Measurements from ENCODE around the gene ASCC3.

ASCC3 gene

GRCh38 chr6:100724222-100724621 lies 156.9 kb downstream of the ASCC3 start:
- DNase-seq (ENCODE audit: low read depth) = no peak

- no peak for DNase-seq (ENCODE audit: low read depth)
These were observed 159.9 kb downstream of the ASCC3 start for GRCh38 chr6:100721256-100721655.

DNA sequence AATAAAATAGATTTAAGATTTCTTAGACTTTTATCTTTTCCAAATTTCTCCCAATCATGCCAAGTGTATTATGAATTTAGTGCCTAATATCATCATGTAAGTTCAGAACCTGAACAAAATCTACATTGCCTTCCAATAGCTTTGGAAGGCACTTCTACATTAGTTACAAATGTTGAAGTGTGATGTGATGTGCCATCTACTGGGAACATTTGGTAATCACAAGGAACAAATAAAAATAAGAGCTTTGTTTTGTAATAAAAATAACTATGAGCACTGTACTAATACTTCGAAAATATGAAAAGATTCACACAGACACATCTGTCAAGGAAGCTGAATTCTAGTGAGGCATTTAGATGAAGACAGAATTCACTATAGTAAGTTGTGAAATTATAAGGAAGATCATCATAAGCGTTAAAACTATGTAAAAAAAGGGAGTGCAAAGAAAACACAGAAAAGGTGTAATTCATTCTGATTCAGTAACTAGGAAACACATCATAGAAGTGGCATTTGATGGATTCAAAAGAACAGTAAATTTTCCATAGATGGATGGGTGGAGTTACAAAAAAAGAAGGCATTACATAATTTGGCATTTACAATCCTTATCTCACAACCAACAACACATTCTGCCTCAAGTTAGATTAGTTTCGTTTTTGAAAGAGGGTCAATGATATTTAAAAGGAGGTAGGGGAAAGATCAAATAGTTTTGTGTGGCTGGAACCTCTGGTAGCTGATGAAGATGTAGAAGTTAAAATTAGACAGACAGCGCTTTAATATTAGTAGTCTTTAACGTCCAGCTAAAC lies 161.0 kb downstream of the ASCC3 start:
- no peak for DNase-seq (ENCODE audit: low read depth)

DNA sequence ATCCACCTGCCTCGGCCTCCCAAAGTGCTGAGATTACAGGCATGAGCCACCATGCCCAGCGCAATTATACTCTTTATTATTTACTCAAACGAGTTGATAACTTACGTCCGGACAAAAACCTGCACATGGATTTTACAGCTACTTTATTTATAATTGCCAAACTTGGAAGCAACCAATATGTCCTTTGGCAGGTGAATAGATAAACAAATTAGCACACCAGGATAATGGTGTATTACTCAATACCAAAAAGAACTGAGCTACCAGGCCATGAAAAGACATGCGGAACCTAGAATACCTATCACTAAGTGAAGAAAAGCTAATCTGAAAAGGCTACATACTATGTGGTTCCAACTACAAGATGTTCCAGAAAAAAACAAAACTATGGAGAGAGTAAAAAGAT lies 168.1 kb downstream of the ASCC3 start:
- DNase-seq (ENCODE audit: low read depth) = no peak

DNA sequence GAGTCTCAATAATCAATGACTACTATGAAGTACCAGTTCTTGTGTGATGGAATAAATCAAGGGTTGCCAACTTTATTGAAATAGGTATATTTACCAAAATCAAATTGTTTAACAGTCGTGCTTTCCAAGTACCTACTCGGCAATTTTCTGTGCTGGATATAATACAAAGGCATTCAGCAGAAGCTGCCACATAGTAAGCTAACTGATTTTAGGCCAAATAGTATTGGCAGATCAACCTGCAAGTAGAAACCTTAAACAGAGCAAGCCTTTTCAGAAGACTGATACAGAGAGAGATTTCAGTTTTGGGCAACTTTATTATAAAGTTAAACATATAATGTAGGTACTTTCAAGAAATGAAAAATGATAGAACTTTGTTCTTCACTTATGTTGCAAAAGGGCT lies 174.6 kb downstream of the ASCC3 start:
- no peak for DNase-seq (ENCODE audit: low read depth)

GRCh38 chr6:100704961-100705360 lies 176.2 kb downstream of the ASCC3 start:
- DNase-seq (ENCODE audit: low read depth) = no peak

DNA sequence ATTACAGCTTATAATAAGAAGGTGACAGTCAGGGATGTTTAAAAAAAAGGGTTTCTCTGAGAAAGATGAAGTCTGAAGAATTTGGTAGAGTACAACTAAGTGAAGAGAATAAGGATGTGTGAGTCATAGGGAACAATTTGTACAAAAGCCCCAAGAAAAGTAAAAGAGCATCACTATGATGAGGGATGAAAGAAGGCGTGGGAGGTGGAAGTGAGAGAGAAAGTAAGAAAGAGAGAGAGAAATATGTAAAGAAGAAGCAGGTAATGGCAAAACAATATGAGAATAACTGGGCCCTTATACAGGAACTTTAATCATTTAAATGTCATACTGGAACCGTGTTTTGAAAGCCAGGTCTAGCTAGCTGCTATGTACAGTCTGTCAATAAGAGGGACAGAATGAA lies 179.4 kb downstream of the ASCC3 start:
- DNase-seq (ENCODE audit: low read depth) = no peak

GRCh38 chr6:100700009-100700408 lies 181.1 kb downstream of the ASCC3 start:
- DNase-seq (ENCODE audit: low read depth) = no peak

DNA sequence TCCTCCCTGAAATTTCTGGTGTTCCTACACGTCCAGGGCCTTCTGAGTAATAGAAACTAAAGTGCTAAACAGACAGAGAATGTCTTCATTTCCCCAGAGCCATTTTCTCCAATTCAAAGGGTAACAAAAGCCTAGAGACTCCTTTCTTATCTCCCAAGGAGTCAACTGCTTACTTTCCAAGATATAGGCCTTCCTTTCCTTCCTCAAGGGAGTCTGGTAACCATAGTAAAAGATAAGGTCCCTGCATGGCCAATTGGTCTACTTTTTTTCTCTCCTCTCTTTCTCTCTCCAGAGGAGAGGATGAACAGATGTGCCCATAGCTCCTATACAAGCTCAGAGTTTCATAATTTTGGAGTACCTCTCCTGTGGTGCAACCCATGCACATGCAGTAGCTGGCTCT lies 185.7 kb downstream of the ASCC3 start:
- no peak for DNase-seq (ENCODE audit: low read depth)

- DNase-seq (ENCODE audit: low read depth) = no peak
These were observed 187.7 kb downstream of the ASCC3 start for GRCh38 chr6:100693249-100693927.

DNA sequence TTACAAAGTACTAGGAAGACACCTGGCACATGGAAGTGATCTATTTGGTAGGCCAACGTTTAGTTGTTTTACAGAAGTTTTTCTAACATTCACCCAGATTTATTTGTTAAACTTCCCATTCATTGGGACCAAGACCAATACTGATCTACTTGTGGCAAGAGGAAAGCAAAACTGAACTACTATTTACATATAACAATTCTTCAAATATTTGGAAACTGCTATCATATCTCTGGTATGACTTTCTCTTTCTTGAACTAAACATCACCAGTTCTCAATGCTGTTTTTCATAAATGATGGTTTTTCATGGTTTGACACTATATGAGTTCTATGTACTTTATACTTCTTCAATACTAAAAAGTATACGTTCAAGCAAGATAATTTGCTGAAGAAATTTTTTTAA lies 189.2 kb downstream of the ASCC3 start:
- DNase-seq (ENCODE audit: low read depth) = no peak

DNA sequence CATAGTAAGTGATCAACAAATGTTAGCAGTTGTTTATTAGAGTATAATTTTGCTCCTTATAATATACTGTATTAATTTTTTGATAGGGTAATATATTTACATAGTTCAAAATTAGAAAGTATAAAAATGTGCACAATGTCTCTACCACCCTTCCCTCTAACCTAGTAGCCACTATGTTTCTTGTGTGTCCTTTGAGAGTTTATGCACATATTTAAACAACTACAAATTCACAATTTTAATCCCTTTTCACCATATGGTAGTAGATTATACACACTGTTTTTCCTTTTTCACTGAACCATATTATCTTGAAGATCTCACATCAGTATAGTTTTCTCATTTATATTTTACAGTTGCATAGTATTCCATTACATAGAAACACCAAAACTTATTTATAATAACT lies 194.9 kb downstream of the ASCC3 start:
- DNase-seq (ENCODE audit: low read depth) = no peak

DNA sequence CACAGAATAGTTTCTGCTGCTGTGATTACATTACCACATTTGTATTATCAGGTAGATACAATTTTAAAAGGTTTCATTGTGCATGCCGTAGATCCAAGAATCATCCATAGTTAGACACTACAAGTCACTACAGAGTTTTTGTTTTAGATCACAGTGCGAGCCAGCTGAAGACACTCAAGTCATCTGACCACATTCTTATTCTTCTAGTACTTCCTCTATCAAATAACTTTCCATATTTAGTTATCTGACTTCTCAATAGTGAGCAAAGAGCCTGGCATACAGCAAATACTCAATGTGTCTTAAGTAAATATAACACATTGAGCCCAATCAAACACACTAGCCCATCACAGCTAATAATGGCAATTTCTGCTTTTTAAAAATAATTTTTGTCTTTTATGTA lies 195.4 kb downstream of the ASCC3 start:
- DNase-seq (ENCODE audit: low read depth) = no peak

DNA sequence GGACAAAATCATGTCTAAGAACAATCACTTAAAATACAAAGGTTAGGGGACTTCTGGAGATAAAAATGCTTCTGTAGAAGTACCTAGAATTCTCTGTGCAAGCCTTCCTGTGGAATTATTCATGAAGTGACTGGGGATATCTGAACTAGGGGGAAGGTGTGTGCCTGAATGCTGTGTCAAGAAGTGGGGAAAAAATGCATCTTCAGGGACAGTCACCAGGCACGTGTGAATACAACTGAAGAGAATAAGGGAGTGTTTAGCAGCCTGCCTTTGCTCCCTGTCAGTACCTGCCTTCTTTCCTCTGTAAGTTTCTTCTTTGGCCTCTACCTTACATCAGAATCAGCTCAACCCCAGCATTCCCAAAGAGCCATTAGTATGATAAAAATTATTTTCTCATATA lies 201.0 kb downstream of the ASCC3 start:
- DNase-seq (ENCODE audit: low read depth) = no peak

GRCh38 chr6:100678027-100678426 lies 203.1 kb downstream of the ASCC3 start:
- no peak for DNase-seq (ENCODE audit: low read depth)

DNA sequence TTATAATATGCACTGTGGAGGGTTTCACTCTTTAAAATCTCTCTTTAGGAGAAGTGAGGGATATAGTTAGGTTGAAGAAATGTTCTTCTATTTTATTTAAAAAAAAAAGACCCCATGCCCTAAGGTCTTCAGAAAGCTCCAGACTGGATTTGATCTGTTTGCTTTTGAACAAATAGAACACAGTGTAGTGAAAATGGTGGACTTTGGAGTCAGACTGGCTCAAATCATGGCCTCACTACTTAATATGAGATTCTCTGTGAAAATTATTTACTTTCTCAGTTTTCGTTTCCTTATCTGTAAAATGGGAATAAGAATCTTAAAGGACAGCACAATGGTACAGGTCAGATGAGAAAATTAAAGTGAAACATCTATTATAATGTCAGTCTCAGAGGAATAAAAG lies 203.9 kb downstream of the ASCC3 start:
- no peak for DNase-seq (ENCODE audit: low read depth)

- no peak for DNase-seq (ENCODE audit: low read depth)
These were observed 207.5 kb downstream of the ASCC3 start for GRCh38 chr6:100673641-100674040.

GRCh38 chr6:100671740-100672139 lies 209.4 kb downstream of the ASCC3 start:
- no peak for DNase-seq (ENCODE audit: low read depth)

DNA sequence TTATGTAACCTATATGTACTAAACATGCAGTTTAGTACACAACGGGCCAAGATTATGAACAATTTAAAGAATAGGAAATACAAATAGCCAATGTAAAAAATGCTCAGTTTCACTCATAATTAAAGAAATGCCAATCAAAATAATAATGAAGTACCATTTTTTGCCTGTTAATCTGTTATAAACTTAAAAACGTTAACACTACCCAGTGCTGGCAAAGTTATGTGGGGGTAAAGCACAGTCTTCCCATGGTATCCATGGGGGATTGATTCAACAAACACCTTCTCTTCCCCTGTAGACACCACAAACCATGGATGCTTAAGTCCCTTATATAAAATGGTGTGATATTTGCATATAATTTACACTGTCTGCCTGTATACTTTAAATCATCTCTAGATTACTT lies 211.1 kb downstream of the ASCC3 start:
- DNase-seq (ENCODE audit: low read depth) = no peak

- DNase-seq (ENCODE audit: low read depth) = no peak
These were observed 216.1 kb downstream of the ASCC3 start for GRCh38 chr6:100665041-100665380.

- no peak for DNase-seq (ENCODE audit: low read depth)
These were observed 216.7 kb downstream of the ASCC3 start for GRCh38 chr6:100664274-100665040.

GRCh38 chr6:100663219-100663863 lies 217.8 kb downstream of the ASCC3 start:
- no peak for DNase-seq (ENCODE audit: low read depth)

DNA sequence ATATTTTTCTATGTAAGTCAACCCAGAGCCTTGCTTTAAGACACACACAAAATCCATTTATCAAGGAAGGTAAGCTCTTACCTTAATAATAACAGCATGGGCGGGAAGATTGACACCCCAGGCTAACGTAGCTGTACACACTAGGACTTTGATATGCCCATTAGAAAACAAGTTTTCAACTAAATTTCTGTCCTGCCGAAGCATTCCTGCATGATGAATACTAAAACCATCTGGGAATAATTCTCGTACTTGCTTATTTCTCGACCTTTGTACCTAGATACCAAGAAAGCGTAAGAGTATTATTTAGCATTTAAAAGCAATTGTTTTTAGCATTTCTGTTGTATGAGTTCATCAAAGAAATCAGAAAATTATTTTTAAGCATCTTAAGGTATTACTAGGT lies 218.9 kb downstream of the ASCC3 start:
- DNase-seq (ENCODE audit: low read depth) = no peak

Measured in stimulated activated CD4-positive, alpha-beta T cell treated with anti-CD3 and anti-CD28 coated beads, Interleukin-2, amount 100 ng/mL, for 4 hours (primary cell).